SHP77 (cell line): ENCODE measurements around the gene GNG12.

Experiments
- DNase-seq, 2 experiments: peaks; one replicate each; lab custom pipeline; 2025; lab: John Stamatoyannopoulos, UW

Gene GNG12

GRCh38 chr1:67815303-67816094, 17.8 kb downstream of the GNG12 start:
- DNase-seq = no peak

- DNase-seq = no peak
Observed at GRCh38 chr1:67814121-67814772, 19.0 kb downstream of the GNG12 start.

- DNase-seq = no peak
Observed at GRCh38 chr1:67812226-67812625, 21.0 kb downstream of the GNG12 start.

GRCh38 chr1:67811781-67812180, 21.5 kb downstream of the GNG12 start:
- DNase-seq = no peak

GRCh38 chr1:67809887-67810286, 23.4 kb downstream of the GNG12 start:
- no peak for DNase-seq

GRCh38 chr1:67807282-67807681, 26.0 kb downstream of the GNG12 start:
- DNase-seq = no peak

GRCh38 chr1:67804710-67805109, 28.6 kb downstream of the GNG12 start:
- no peak for DNase-seq

- no peak for DNase-seq
Observed at GRCh38 chr1:67803380-67804279, 29.6 kb downstream of the GNG12 start.

GRCh38 chr1:67802565-67802964, 30.7 kb downstream of the GNG12 start:
- no peak for DNase-seq

- DNase-seq = no peak
Observed at GRCh38 chr1:67801903-67802302, 31.4 kb downstream of the GNG12 start.

GRCh38 chr1:67795179-67795912, 37.9 kb downstream of the GNG12 start:
- DNase-seq = no peak

- DNase-seq = no peak
Observed at GRCh38 chr1:67793562-67793961, 39.7 kb downstream of the GNG12 start.

- no peak for DNase-seq
Observed at GRCh38 chr1:67792741-67793458, 40.4 kb downstream of the GNG12 start.

GRCh38 chr1:67792103-67792502, 41.2 kb downstream of the GNG12 start:
- no peak for DNase-seq

GRCh38 chr1:67791686-67792085, 41.6 kb downstream of the GNG12 start:
- no peak for DNase-seq

GRCh38 chr1:67791261-67791660, 42.0 kb downstream of the GNG12 start:
- DNase-seq = no peak

- DNase-seq = no peak
Observed at GRCh38 chr1:67790201-67790692, 43.0 kb downstream of the GNG12 start.

- no peak for DNase-seq
Observed at GRCh38 chr1:67789551-67789950, 43.7 kb downstream of the GNG12 start.

GRCh38 chr1:67788904-67789303, 44.4 kb downstream of the GNG12 start:
- no peak for DNase-seq

GRCh38 chr1:67788238-67788790, 45.0 kb downstream of the GNG12 start:
- no peak for DNase-seq

GRCh38 chr1:67787746-67788145, 45.5 kb downstream of the GNG12 start:
- no peak for DNase-seq
